ENCODE data around the gene RAB6A.

DNA sequence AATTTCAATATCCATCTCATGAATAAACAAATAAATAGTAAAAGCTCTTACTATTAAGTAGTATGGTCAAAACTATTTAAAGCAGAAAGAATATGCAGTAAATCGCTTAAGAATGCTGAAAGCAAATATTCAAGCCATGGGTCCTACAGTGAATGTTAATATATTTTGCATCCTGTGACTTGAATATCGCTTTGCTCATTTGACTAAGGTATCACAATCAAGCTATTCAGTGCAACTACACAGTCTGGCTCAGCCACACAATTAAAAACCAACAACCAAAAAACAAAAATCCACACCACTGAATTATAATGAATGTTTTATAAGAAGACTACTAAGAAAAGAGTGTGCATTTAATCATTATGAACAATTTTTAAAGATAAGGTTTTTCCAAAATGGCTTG, 45.3 kb downstream of the RAB6A start:
- TF ChIP-seq POLR2AphosphoS5 (IDR thresholded peaks at IDR 0.05; ENCODE audit: borderline replicate concordance, low read depth, low read length) (no peak), EZH2 (IDR thresholded peaks at IDR 0.05) (no peak), FOXP2 (optimal IDR thresholded peaks at IDR 0.05; ENCODE audit: control extremely low read depth, extremely low read length, insufficient read depth) (no peak)
